Omental fat pad (tissue), 4 donors: ENCODE data around the gene PARG. TPM values are rescaled to one million over a fixed set of nuclear protein-coding genes. Genes with fewer than 3 reads are reported as not detected.
"Not testable (repeated sequence)": the region's sequence is repeated elsewhere in the genome, so short reads cannot be mapped to it uniquely, and the experiment has no call there.

Experiments
- ATAC-seq: fragments of 150-250 bp; one replicate; pipeline ENCODE4 v1.9.1; 2016; ENCODE audit warnings: mild to moderate bottlenecking, moderate library complexity; ENCODE audit not compliant: low FRiP score
- DNase-seq: peaks from one replicate; pipeline ENCODE4 v3.0.0-alpha.2; 2019; ENCODE audit warnings: low spot score
- CTCF ChIP-seq, 3 donors: fragments of 450-650 bp; IDR thresholded peaks; one replicate each; pipeline ENCODE4 v1.5.1; 2016 to 2017; ENCODE audit warnings: antibody characterized with exemption in 3 of 3, mild to moderate bottlenecking in 3 of 3, moderate library complexity in 2 of 3
- total RNA-seq, 4 donors: library from RNA; depleted of rRNA; stranded (reverse); fragments of >200 nt; gene quantifications; one replicate each; pipeline ENCODE4 v1.1.0, GENCODE V29; 2016

Gene PARG
- total RNA-seq, 4 donors from 2014 or later, result 19.0 to 32.8 (median 21.2) TPM

DNA sequence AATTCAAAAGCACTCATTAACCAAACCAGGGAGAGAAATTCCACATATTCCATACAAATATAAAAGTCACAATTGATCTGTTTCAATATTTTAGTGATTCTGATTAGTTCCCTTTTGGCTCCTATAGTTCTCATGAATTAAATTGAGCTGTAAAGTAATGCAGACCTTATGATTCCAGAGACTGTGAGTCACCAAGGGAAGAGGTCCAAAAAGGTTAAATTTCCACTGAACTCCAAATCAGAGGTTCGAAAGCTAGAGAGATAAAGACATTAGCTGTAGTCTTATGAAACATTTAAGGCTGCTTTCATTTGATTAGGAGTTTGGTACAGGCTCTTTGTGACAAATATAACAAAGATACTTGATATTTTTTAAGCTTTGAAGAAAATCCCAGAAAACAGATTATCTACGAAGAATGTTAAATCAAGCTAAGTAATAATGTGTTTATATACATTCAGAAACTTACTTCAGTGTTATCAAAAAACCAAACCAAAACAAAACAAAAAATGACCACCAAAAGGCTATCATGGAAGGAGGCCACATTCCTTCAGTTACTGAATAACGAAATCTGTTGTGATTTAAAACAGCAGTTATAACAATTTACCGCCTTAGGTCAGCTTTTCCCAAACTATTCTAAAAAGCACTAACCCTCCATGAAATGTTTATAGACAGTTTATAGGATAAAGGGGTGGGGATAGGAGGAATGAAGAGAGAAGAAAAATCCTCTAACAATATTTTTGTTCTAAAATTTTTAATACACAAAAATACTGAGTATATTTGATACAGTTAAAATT is 33.3 kb downstream of the PARG start:
- not testable (repeated sequence) for ATAC-seq, DNase-seq

DNA sequence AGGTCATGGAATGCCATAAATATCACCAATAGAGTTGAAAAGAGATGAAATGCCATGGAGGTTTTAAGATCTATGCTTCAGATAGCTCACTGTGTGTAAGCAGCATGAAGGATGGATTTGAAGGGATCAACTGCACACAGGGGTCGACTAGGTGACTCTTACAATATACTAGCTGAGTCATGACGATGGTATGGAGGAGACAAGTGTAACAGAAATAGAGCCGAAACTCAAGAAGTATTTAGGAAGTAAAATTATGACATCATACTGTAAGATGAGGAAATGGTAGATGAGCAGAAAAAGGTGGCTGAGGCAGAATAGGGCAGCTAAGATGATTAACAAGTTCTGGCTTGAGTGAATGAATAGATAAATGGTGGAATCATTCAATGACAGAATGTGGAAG is 38.0 kb downstream of the PARG start:
- not testable (repeated sequence) for ATAC-seq, DNase-seq

GRCh38 chr10:49900406-49900805 is 41.4 kb downstream of the PARG start:
- not testable (repeated sequence) for DNase-seq, ATAC-seq

- not testable (repeated sequence) for ATAC-seq, DNase-seq
Measured at GRCh38 chr10:49899999-49900398, 41.8 kb downstream of the PARG start.

GRCh38 chr10:49890025-49890424 is 51.8 kb downstream of the PARG start:
- ATAC-seq, DNase-seq: not testable (repeated sequence)

DNA sequence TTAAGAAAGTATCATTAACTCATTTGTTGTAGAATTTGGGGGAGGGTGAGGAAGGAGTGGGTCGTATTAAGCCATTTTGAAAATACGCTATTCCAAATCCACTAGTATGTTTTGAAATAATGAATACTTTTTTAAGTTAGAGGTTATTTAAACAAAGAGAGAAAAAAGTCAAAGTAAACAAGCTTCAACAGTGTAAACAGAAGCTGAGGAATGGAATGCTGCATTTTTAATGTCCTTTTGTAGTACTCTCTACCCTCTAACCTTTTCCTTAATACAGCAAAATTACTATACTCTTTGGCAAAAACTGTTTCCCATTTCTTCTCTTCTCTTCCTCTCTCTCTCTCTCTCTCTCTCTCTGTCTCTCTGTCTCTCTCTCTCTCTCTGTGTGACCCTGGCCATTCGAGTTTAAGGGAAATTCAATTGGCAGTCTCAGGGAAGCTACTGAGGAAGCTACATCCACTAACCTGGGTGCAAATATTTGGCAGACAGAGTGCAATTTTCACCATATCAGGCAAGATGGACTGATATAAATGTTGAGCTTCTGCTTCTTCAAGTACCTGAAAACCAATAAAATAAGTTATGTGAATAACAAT is 57.0 kb downstream of the PARG start:
- DNase-seq, ATAC-seq: not testable (repeated sequence)

- DNase-seq, ATAC-seq: not testable (repeated sequence)
Measured at GRCh38 chr10:49883852-49884251, 58.0 kb downstream of the PARG start.

DNA sequence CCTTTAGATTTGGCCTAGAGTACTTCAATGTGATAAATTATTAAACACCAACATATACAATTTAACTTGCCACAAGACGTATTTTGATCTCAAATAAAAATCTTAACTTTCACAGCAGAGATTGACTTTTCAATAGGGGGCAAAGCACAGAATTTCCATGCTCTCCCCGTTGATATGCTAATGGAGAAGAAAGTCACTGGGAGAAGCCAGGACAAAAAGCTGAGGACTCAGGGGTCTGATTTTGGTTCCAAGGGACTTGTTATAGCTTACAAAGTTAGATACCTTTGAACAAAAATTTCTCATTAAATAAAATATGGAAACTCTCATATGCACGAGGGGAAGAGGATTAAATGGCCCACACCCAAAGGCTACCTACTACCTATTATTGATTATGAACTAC is 59.5 kb downstream of the PARG start:
- ATAC-seq, DNase-seq: not testable (repeated sequence)

GRCh38 chr10:49872740-49873139 is 69.1 kb downstream of the PARG start:
- not testable (repeated sequence) for DNase-seq, ATAC-seq

DNA sequence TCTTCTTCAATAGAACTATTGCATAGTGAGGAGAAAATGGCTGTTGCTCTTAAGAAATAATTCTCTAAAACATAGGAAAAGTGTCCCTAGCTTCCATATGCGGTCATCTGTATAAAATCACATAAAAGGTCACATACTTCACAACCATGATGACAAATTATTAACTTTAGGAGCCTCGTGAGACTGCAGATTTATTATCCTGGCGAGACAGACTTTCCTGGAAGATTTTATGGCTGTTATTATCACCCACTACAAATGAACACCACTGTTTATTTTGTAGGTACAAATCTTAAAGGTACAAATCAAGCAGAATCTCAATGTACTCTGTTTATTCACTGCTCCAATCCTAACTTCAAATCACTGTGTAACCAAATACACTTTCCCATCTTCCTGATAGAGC is 70.4 kb downstream of the PARG start:
- DNase-seq, ATAC-seq: not testable (repeated sequence)

GRCh38 chr10:49859933-49860332 is 81.9 kb downstream of the PARG start:
- not testable (repeated sequence) for ATAC-seq, DNase-seq

GRCh38 chr10:49858697-49859382 is 83.0 kb downstream of the PARG start:
- ATAC-seq, DNase-seq: not testable (repeated sequence)

DNA sequence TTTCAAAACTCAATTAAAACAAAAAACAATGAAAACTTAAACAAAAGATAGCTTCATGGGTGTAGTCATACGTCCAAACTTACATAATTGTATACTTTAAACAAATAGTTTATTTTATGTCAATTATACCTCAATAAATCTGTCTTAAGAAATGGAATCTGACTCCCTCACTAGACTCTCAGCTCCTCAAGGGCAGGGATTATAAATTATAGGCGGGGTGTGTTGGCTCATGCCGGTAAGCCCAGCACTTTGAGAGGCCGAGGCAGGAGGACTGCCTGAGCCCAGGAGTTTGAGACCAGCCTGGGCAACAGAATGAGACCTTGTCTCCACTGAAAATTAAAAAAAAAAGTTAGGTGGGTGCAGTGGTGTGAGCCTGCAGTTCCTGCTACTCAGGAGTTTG is 92.3 kb downstream of the PARG start:
- not testable (repeated sequence) for ATAC-seq

DNA sequence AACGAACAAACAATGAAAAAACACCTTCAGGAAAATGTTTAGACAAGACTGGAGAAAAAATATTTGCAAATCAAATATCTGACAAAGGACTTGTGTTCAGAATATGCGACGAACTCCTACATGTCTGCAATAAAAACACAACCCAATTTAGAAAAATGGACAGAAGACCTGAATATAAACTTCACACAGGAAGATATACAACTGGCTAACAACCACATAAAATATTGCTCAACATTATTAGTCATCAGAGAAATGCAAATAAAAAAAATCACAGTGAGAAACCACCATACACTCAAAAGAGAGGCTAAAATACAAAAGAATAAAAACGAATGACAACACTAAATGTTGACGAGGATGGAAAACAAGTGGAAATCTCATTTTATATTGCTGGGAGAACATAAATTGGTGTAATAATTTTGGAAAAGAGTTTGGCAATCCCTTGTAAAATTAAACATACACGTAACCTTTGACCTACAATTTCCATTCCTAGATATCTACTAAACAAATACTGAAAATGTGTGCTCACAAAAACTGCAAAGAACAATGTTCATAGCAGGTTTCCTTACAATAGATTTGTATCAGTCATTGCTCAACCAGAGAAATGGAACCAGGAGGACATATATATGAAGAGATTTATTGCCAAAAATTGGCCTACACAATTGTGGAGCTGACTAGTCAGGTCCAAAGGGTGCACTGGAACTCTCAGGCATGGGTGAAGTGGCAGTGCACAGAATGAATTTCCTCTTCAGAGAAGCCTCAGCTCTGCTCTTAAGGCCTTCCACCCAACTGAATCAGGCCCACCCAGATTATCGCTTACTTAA is 96.8 kb downstream of the PARG start:
- no peak for ATAC-seq
- no peak for DNase-seq
- TF ChIP-seq CTCF (IDR thresholded peaks at IDR 0.05), result no peak

More for the DNA sequence above, 92.3 kb downstream of the PARG start:
- DNase-seq, result not testable (repeated sequence)

DNA sequence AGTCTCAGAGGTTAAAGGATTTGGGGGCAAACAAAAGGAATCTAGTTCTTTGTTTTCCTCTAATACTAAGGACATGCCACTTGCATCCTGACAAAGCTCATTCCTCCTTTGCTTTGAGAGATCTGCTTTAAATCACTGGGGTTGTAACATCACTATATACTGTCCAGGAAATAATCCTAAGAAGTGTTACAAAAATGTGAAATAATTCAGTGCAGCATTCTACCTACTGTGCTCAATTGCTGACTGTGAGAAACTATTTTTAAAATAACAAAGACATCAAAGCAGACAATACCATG is 99.5 kb downstream of the PARG start:
- not testable (repeated sequence) for ATAC-seq, DNase-seq
